NB4 (cell line): ENCODE measurements around the gene RAD51C.

ENCODE experiments used
- CTCF ChIP-seq: IDR thresholded peaks from one replicate; pipeline ENCODE4 v1.5.1; 2012; ENCODE audit warnings: low read depth, low read length
- MAX ChIP-seq: IDR thresholded peaks from 2 replicates; pipeline ENCODE4 v1.6.1; 2011; ENCODE audit warnings: low read depth, low read length
- MYC ChIP-seq: IDR thresholded peaks from 2 replicates; pipeline ENCODE4 v1.6.1; 2011; ENCODE audit warnings: low read depth, low read length
- POLR2A ChIP-seq: IDR thresholded peaks from 2 replicates; pipeline ENCODE4 v1.6.1; 2011; ENCODE audit warnings: mild to moderate bottlenecking; ENCODE audit not compliant: insufficient read length; ENCODE audit errors: extremely low read depth

- TF ChIP-seq CTCF (no peak), POLR2A (no peak), MYC (no peak), MAX (no peak)
Measured at GRCh38 chr17:58728798-58729197, 36.4 kb downstream of the RAD51C start.
